K562 (cell line): ENCODE results near the gene POLR2A. TPM values are rescaled to one million over a fixed set of nuclear protein-coding genes. Genes with fewer than 3 reads are reported as not detected.
A peak's percentile ranks its signal among the peaks of the same experiment; 100 is the strongest.

Experiments used
- ATAC-seq: fragments of 200-7000 bp; cut with Tn5 transposase; 3 replicates; pipeline ENCODE4 v1.9.1; 2020; ENCODE audit warnings: moderate library complexity
- BruUV-seq: library from RNA; stranded (reverse); fragments of 400-500 nt; replicated peaks from 2 replicates; lab custom pipeline; 2021; lab: Mats Ljungman, UMichigan
- CTCF ChIA-PET: fragments of 300-600 bp; formaldehyde crosslinking; extraction: SDS; loops from one replicate; lab custom pipeline; 2021; ENCODE audit warnings: low intra/inter-chr PET ratio; lab: Yijun Ruan, JAX
- POLR2A ChIA-PET: fragments of 300-600, 350-650 bp; sonication (Branson Sonifier 250); formaldehyde crosslinking; extraction: SDS; loops from one replicate; lab custom pipeline; 2021; ENCODE audit warnings: antibody characterized with exemption, inconsistent platforms; lab: Yijun Ruan, JAX
- DNase-seq, 4 experiments: peaks; one replicate each; pipeline versions ENCODE4 v3.0.0 to v3.0.0-alpha.2; 2011 to 2018; ENCODE audit warnings: low spot score in 3 of 4, mixed read lengths in 3 of 4; ENCODE audit errors: extremely low read depth in 1 of 4
- FAIRE-seq: peaks from 2 replicates; lab custom pipeline; 2011; peaks lifted over from hg19 to GRCh38; lab: Jason Lieb, UNC
- H2AFZ ChIP-seq: 2 replicates; pipeline ENCODE4 v1.6.0; 2011; ENCODE audit warnings: low read depth, low read length, control low read depth, inconsistent platforms
- H3K27ac ChIP-seq: fragments of 200-600 bp; 3 replicates; pipeline ENCODE4 v1.8.0; 2011; ENCODE audit warnings: low read depth, mild to moderate bottlenecking, control low read depth, inconsistent platforms, low read length, moderate library complexity, mixed read lengths; ENCODE audit errors: extremely low read depth
- H3K27me3 ChIP-seq, 2 experiments: fragments of 300-600 bp in 1 of 2; 2 replicates in 1 of 2; 3 replicates in 1 of 2; pipeline versions ENCODE4 v1.6.0 to v1.8.0; 2011; ENCODE audit warnings: inconsistent platforms in 2 of 2, low read length in 2 of 2, mild to moderate bottlenecking in 1 of 2, mixed read lengths in 1 of 2, moderate library complexity in 1 of 2; ENCODE audit not compliant: control insufficient read depth in 2 of 2, insufficient read depth in 2 of 2
- H3K36me3 ChIP-seq: fragments of 300-600 bp; 3 replicates; pipeline ENCODE4 v1.8.0; 2011; ENCODE audit warnings: mild to moderate bottlenecking, low read length, inconsistent platforms; ENCODE audit not compliant: control insufficient read depth, insufficient read depth
- H3K4me1 ChIP-seq, 2 experiments: fragments of 200-600 bp in 1 of 2; replicated peaks in 1 of 2; 2 replicates in 1 of 2; 3 replicates in 1 of 2; pipeline versions ENCODE4 v1.5.1 to v1.8.0; 2011; ENCODE audit warnings: inconsistent platforms in 2 of 2, low read length in 2 of 2, mild to moderate bottlenecking in 1 of 2, mixed read lengths in 1 of 2, moderate library complexity in 1 of 2; ENCODE audit not compliant: control insufficient read depth in 2 of 2, insufficient read depth in 2 of 2
- H3K4me2 ChIP-seq: 2 replicates; pipeline ENCODE4 v1.6.1; 2011; ENCODE audit warnings: low read length, control low read depth, inconsistent platforms, mixed read lengths; ENCODE audit not compliant: insufficient read depth
- H3K4me3 ChIP-seq: fragments of 200-600 bp; sonication (generic), shearing (Covaris generic); 2 replicates; pipeline ENCODE4 v1.5.1; 2016; ENCODE audit warnings: control low read depth, inconsistent platforms
- H3K79me2 ChIP-seq: fragments of 200-600 bp; 3 replicates; pipeline ENCODE4 v1.8.0; 2011; ENCODE audit warnings: low read length, inconsistent platforms; ENCODE audit not compliant: control insufficient read depth, insufficient read depth
- H3K9ac ChIP-seq, 2 experiments: 2 replicates each; pipeline versions ENCODE4 v1.6.0 to v1.6.1; 2011; ENCODE audit warnings: low read depth in 2 of 2, low read length in 2 of 2, control low read depth in 1 of 2, inconsistent platforms in 1 of 2, mild to moderate bottlenecking in 1 of 2, mixed read lengths in 1 of 2; ENCODE audit not compliant: insufficient read depth in 1 of 2
- H3K9me1 ChIP-seq: one replicate; pipeline ENCODE4 v1.6.0; 2011; ENCODE audit warnings: inconsistent platforms, mild to moderate bottlenecking, low read length, moderate library complexity; ENCODE audit not compliant: control insufficient read depth, insufficient read depth
- H3K9me3 ChIP-seq: replicated peaks from 2 replicates; pipeline ENCODE4 v1.5.1; 2011; ENCODE audit warnings: low read depth, low read length, inconsistent platforms; ENCODE audit not compliant: control insufficient read depth, insufficient read depth
- H4K20me1 ChIP-seq: replicated peaks from 2 replicates; pipeline ENCODE4 v1.6.1; 2011; ENCODE audit warnings: low read length, inconsistent platforms, mixed read lengths; ENCODE audit not compliant: control insufficient read depth, insufficient read depth
- CBX3 ChIP-seq, 2 experiments: IDR thresholded peaks; 1 replicate in 1 of 2; 2 replicates in 1 of 2; pipeline ENCODE4 v1.6.1; 2012; ENCODE audit warnings: inconsistent platforms in 2 of 2, low read length in 2 of 2, borderline replicate concordance in 1 of 2, control low read depth in 1 of 2
- CBX5 ChIP-seq: IDR thresholded peaks from 2 replicates; pipeline ENCODE4 v1.6.1; 2014; ENCODE audit warnings: low read depth, borderline replicate concordance
- ILK ChIP-seq: fragments of 450-650 bp; IDR thresholded peaks from 2 replicates; pipeline ENCODE4 v1.6.1; 2016; ENCODE audit warnings: missing genetic modification characterization, low read depth, mild to moderate bottlenecking, missing compliant biosample characterization, moderate library complexity, borderline replicate concordance
- LARP7 ChIP-seq: fragments of 450-650 bp; IDR thresholded peaks from 2 replicates; pipeline ENCODE4 v1.6.1; 2016
- MCM3 ChIP-seq: fragments of 450-650 bp; IDR thresholded peaks from 2 replicates; pipeline ENCODE4 v1.6.1; 2016
- NRF1 ChIP-seq, 2 experiments: fragments of 450-650 bp; IDR thresholded peaks in 1 of 2; conservative IDR thresholded peaks in 1 of 2; 2 replicates each; pipeline ENCODE4 v1.6.1; 2014; ENCODE audit warnings: mild to moderate bottlenecking in 2 of 2
- POLR2AphosphoS2 ChIP-seq: IDR thresholded peaks from 2 replicates; pipeline ENCODE4 v1.6.1; 2012; ENCODE audit warnings: low read length, improper control_type of control experiment
- TAF1 ChIP-seq: IDR thresholded peaks from 2 replicates; pipeline ENCODE4 v1.6.1; 2011; ENCODE audit warnings: mild to moderate bottlenecking, low read length, moderate library complexity; ENCODE audit not compliant: insufficient read depth, control insufficient read depth, severe bottlenecking; ENCODE audit errors: extremely low read depth
- TRIM24 ChIP-seq, 2 experiments: fragments of 450-650 bp; IDR thresholded peaks; 2 replicates each; pipeline ENCODE4 v1.6.1; 2016
- TSHZ1 ChIP-seq: fragments of 250-450 bp; sonication (Bioruptor Pico); IDR thresholded peaks from 2 replicates; pipeline ENCODE4 v1.4.0; 2020; ENCODE audit warnings: mild to moderate bottlenecking, moderate library complexity
- ZNF766 ChIP-seq: fragments of 200-800 bp; sonication (Bioruptor generic); conservative IDR thresholded peaks from 2 replicates; pipeline ENCODE4 v1.6.1; 2016; ENCODE audit warnings: missing genetic modification characterization, missing compliant biosample characterization
- ZZZ3 ChIP-seq: fragments of 450-650 bp; IDR thresholded peaks from 2 replicates; pipeline ENCODE4 v1.6.1; 2016; ENCODE audit warnings: antibody characterized with exemption, mild to moderate bottlenecking, moderate library complexity
- WGBS: fragments of 100-300 bp; shearing (Covaris generic); methylation state at CpG from one replicate; pipeline ENCODE4 v1.1.6; 2016; ENCODE audit warnings: low coverage, mixed read lengths; ENCODE audit not compliant: insufficient coverage; ENCODE audit errors: missing lambda C conversion rate; 5-methylcytosine and 5-hydroxymethylcytosine counted together
- in situ Hi-C: fragments of 300-500 bp; cut with MboI; formaldehyde crosslinking; loops from 4 replicates; pipeline ENCODE4 v1.15.0; 2018; ENCODE audit warnings: inconsistent platforms, mixed read lengths
- intact Hi-C: fragments of 100-400 bp; cut with micrococcal nuclease; formaldehyde crosslinking; loops from 2 replicates; pipeline ENCODE4 v1.14.2; 2022
- polyA plus RNA-seq, 8 experiments: library from polyadenylated mRNA; depleted of rRNA in 4 of 8; stranded (reverse) in 5 of 8; unstranded in 3 of 8; fragments of >200 nt; fragmentation: Nextera tagmentation in 2 of 8; fragmentation: Illumina TruSeq in 1 of 8; extraction: Ambion mirVana in 2 of 8; extraction: Trizol in 1 of 8; gene quantifications; 2 replicates each; pipeline versions ENCODE4 v1.2.1 to v1.2.3, GENCODE V29; 2011 to 2014; ENCODE audit warnings: inconsistent platforms in 1 of 8, missing spikeins in 1 of 8
- total RNA-seq, 7 experiments: library from RNA; depleted of rRNA in 6 of 7; stranded (reverse); fragments of >200 nt in 6 of 7; fragmentation: Illumina TruSeq in 2 of 7; extraction: Trizol in 2 of 7; gene quantifications; 2 replicates each; pipeline versions ENCODE4 v1.2.1 to v1.2.3, GENCODE V29; 2011 to 2021; ENCODE audit warnings: low replicate concordance in 1 of 7
- TF ChIP-seq, protein P1 (sequence below), 2 experiments: fragments of 150-350 bp in 1 of 2; IDR thresholded peaks; 2 replicates each; pipeline ENCODE4 v1.6.1; 2012 to 2016; ENCODE audit warnings: low read depth in 2 of 2, low read length in 2 of 2, mild to moderate bottlenecking in 1 of 2, moderate library complexity in 1 of 2

POLR2A gene
- total and polyA plus RNA-seq, 9 of the 15 experiments (the other 6 are each of a cell fraction or from before 2014, with no cell fraction given) = 1.3 to 109 (median 12.4) TPM

GRCh38 chr17:7530023-7530900, 46.1 kb downstream of the POLR2A start (continued):
- TF ChIP-seq MCM3 (no peak), POLR2AphosphoS2 (no peak)
- TF ChIP-seq, all 486 proteins: peak for 0

GRCh38 chr17:7538050-7538449, 53.9 kb downstream of the POLR2A start:
- H4K20me1 ChIP-seq = no peaks in the 10 kb centered on the region
- intact Hi-C loops = no loop called here
- no peaks in the 10 kb centered on the region; a peak in 2 of 5 replicates for H3K4me1 ChIP-seq
- no peaks in the 10 kb centered on the region for H3K36me3 ChIP-seq
- no peak overlapping the region for H3K9ac ChIP-seq
- no peaks in the 10 kb centered on the region for H3K27me3 ChIP-seq
- H3K27ac ChIP-seq = no peak overlapping the region
- H3K9me1 ChIP-seq = no peaks in the 10 kb centered on the region
- FAIRE-seq (no peak), ATAC-seq (no peak), DNase-seq (no peak)
- H3K4me3 ChIP-seq = no peak overlapping the region
- no peak overlapping the region for H3K4me2 ChIP-seq
- CTCF ChIA-PET = no interaction called here
- BruUV-seq = no TSS peak
- H3K9me3 ChIP-seq = no peaks in the 10 kb centered on the region; the same call in 1 of the 2 replicates
- no peaks in the 10 kb centered on the region for H3K79me2 ChIP-seq
- WGBS = 27% methylated on average over 3 of the region's 3 CpGs
- POLR2A ChIA-PET = interaction anchor here (0.6 to 0.9 kb wide), 2 partner anchors 19 to 319 kb away, joined by 3 read pairs; no protein-coding TSS in a partner anchor
- in situ Hi-C loops = no loop called here
- H2AFZ ChIP-seq = no peak overlapping the region
- TF ChIP-seq CBX3 (IDR thresholded peaks at IDR 0.05; ENCODE audit: borderline replicate concordance in 1 of 2, low read length in 2 of 2) = peak in 1 of 2 experiments; percentile 75; a peak in 1 of 3 replicates
- TF ChIP-seq NRF1 (conservative IDR thresholded peaks at IDR 0.05 in 1 of 2, IDR thresholded peaks at IDR 0.05 in 1 of 2) = no peak
- TF ChIP-seq TSHZ1 (CRISPR knock-in tag) = no peak
- TF ChIP-seq, protein P1, sequence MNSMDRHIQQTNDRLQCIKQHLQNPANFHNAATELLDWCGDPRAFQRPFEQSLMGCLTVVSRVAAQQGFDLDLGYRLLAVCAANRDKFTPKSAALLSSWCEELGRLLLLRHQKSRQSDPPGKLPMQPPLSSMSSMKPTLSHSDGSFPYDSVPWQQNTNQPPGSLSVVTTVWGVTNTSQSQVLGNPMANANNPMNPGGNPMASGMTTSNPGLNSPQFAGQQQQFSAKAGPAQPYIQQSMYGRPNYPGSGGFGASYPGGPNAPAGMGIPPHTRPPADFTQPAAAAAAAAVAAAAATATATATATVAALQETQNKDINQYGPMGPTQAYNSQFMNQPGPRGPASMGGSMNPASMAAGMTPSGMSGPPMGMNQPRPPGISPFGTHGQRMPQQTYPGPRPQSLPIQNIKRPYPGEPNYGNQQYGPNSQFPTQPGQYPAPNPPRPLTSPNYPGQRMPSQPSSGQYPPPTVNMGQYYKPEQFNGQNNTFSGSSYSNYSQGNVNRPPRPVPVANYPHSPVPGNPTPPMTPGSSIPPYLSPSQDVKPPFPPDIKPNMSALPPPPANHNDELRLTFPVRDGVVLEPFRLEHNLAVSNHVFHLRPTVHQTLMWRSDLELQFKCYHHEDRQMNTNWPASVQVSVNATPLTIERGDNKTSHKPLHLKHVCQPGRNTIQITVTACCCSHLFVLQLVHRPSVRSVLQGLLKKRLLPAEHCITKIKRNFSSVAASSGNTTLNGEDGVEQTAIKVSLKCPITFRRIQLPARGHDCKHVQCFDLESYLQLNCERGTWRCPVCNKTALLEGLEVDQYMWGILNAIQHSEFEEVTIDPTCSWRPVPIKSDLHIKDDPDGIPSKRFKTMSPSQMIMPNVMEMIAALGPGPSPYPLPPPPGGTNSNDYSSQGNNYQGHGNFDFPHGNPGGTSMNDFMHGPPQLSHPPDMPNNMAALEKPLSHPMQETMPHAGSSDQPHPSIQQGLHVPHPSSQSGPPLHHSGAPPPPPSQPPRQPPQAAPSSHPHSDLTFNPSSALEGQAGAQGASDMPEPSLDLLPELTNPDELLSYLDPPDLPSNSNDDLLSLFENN (IDR thresholded peaks at IDR 0.05; ENCODE audit: low read depth in 2 of 2, low read length in 2 of 2) = no peak
- TF ChIP-seq TAF1 = no peak
- TF ChIP-seq CBX5 = peak; percentile 91
- no peak for TF ChIP-seq ZZZ3
- 0 out of 4 replicates have a peak, but pooled peaks have one; percentile 13 to 27 for TF ChIP-seq TRIM24 (IDR thresholded peaks at IDR 0.05)
- TF ChIP-seq ILK (tag) = no peak
- TF ChIP-seq ZNF766 (CRISPR knock-in tag) = peak; percentile 59; the same call in 1 of the 2 replicates
- no peak for TF ChIP-seq LARP7
